ENCODE results near the gene EPHB3.

The EPHB3 gene

DNA sequence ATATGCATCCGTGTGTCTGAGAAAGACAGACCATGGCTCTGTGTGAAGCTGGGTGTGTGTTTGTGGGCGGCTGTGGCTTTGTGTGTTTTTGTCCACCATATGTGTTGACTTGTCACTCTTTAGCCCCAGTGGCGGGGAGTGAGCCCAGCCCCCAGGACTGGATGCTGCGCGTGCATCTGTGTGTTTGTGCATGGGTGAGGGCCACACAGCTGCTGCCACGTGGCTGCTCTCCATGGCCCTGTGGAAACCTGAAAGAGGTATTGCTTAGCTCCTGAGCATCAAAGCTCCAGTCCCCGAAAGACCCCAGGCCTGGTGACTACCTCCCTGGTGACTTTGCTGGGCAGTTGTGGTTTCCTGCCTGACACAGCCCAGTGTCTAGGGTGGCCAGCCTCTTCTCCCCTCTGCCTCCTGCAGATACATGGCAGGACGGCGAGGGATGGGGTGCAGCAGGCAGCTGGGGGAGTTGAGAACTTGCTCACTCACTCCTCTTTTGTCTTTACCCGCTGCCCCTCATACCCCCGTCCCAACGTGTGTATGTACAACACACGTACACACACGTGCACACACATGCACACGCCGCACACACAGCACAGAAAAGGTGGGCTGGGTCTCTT lies 6.5 kb downstream of the EPHB3 start:
- Histone ChIP-seq H4K8ac (ENCODE audit: low read length) (peak overlapping the region; percentile 86), H3K18ac (ENCODE audit: low read depth in 1 of 2, low read length in 2 of 2) (peak overlapping the region; percentile 81 to 97), H3K27me3 (ENCODE audit: control insufficient read depth in 1 of 2, insufficient read depth in 1 of 2, low read length in 2 of 2) (peaks cover 0 to 64% of the 10 kb centered on the region in 2 experiments), H2BK5ac (ENCODE audit: low read depth, low read length, poor library complexity, severe bottlenecking) (no peak overlapping the region), H2BK15ac (ENCODE audit: low read depth, poor library complexity, severe bottlenecking) (no peak overlapping the region), H3K9me3 (ENCODE audit: control insufficient read depth, low read length) (no peaks in the 10 kb centered on the region), H3K4ac (ENCODE audit: low read depth in 1 of 2, low read length in 2 of 2) (peak overlapping the region; percentile 88 to 96), H3K79me1 (replicated peaks; ENCODE audit: low read length, poor library complexity, severe bottlenecking) (no peaks in the 10 kb centered on the region), H3K14ac (ENCODE audit: low read length in 2 of 2) (peak overlapping the region in 1 of 2 experiments; percentile 97), H3K4me1 (ENCODE audit: control insufficient read depth, insufficient read depth, low read depth, low read length) (peaks cover 31% of the 10 kb centered on the region), H2BK120ac (ENCODE audit: low read depth, low read length) (peak overlapping the region; percentile 86), H3K9ac (ENCODE audit: low read length) (peak overlapping the region; percentile 81), H2AFZ (ENCODE audit: low read depth, low read length) (peak overlapping the region; percentile 51), H2AK5ac (ENCODE audit: low read length, severe bottlenecking) (no peak overlapping the region), H3K36me3 (ENCODE audit: control insufficient read depth in 1 of 2, insufficient read depth in 2 of 2, low read depth in 1 of 2, low read length in 2 of 2) (peaks cover 0 to 2% of the 10 kb centered on the region in 2 experiments), H3K23ac (ENCODE audit: low read length in 2 of 2) (peak overlapping the region in 1 of 2 experiments; percentile 46), H4K91ac (ENCODE audit: low read length) (peak overlapping the region; percentile 91), H3K4me3 (ENCODE audit: insufficient read depth in 1 of 2, low read depth in 1 of 2, low read length in 2 of 2) (peak overlapping the region in 1 of 2 experiments; percentile 73), H3K27ac (ENCODE audit: low read length, poor library complexity, severe bottlenecking) (no peak overlapping the region), H2BK12ac (ENCODE audit: low read length in 2 of 2) (peak overlapping the region; percentile 34 to 98), H3K4me2 (ENCODE audit: low read length, poor library complexity, severe bottlenecking) (no peak overlapping the region)
- 31% methylated on average over 15 of the region's 16 CpGs for WGBS
- peak; percentile 41 for DNase-seq

GRCh38 chr3:184568560-184568923 lies 7.0 kb downstream of the EPHB3 start:
- H2BK120ac ChIP-seq (ENCODE audit: low read depth, low read length): peak overlapping the region; percentile 86
- H3K23ac ChIP-seq (ENCODE audit: low read length in 2 of 2): no peak overlapping the region
- no peak overlapping the region for H2AK5ac ChIP-seq (ENCODE audit: low read length, severe bottlenecking)
- DNase-seq: no peak
- H3K9me3 ChIP-seq (ENCODE audit: control insufficient read depth, low read length): no peaks in the 10 kb centered on the region
- H2BK5ac ChIP-seq (ENCODE audit: low read depth, low read length, poor library complexity, severe bottlenecking): no peak overlapping the region
- peak overlapping the region; percentile 86 for H3K4me2 ChIP-seq (ENCODE audit: low read length, poor library complexity, severe bottlenecking)
- peak overlapping the region; percentile 88 to 96 for H3K4ac ChIP-seq (ENCODE audit: low read depth in 1 of 2, low read length in 2 of 2)
- H2BK12ac ChIP-seq (ENCODE audit: low read length in 2 of 2): peak overlapping the region; percentile 34 to 98
- peak overlapping the region; percentile 91 for H4K91ac ChIP-seq (ENCODE audit: low read length)
- H4K8ac ChIP-seq (ENCODE audit: low read length): peak overlapping the region; percentile 86
- H3K27me3 ChIP-seq (ENCODE audit: control insufficient read depth in 1 of 2, insufficient read depth in 1 of 2, low read length in 2 of 2): peaks cover 0 to 60% of the 10 kb centered on the region in 2 experiments
- peaks cover 31% of the 10 kb centered on the region for H3K4me1 ChIP-seq (ENCODE audit: control insufficient read depth, insufficient read depth, low read depth, low read length)
- H3K79me1 ChIP-seq (replicated peaks; ENCODE audit: low read length, poor library complexity, severe bottlenecking): no peaks in the 10 kb centered on the region
- peak overlapping the region in 1 of 2 experiments; percentile 97 for H3K14ac ChIP-seq (ENCODE audit: low read length in 2 of 2)
- H3K4me3 ChIP-seq (ENCODE audit: insufficient read depth in 1 of 2, low read depth in 1 of 2, low read length in 2 of 2): peak overlapping the region; percentile 54 to 73
- peak overlapping the region; percentile 100 for H2BK15ac ChIP-seq (ENCODE audit: low read depth, poor library complexity, severe bottlenecking)
- H3K36me3 ChIP-seq (ENCODE audit: control insufficient read depth in 1 of 2, insufficient read depth in 2 of 2, low read depth in 1 of 2, low read length in 2 of 2): peaks cover 0 to 2% of the 10 kb centered on the region in 2 experiments
- H3K18ac ChIP-seq (ENCODE audit: low read depth in 1 of 2, low read length in 2 of 2): peak overlapping the region; percentile 81 to 97
- H2AFZ ChIP-seq (ENCODE audit: low read depth, low read length): peak overlapping the region; percentile 51
- peak overlapping the region; percentile 81 for H3K9ac ChIP-seq (ENCODE audit: low read length)
- H3K27ac ChIP-seq (ENCODE audit: low read length, poor library complexity, severe bottlenecking): no peak overlapping the region
- 1% methylated on average over 9 of the region's 16 CpGs for WGBS

DNA sequence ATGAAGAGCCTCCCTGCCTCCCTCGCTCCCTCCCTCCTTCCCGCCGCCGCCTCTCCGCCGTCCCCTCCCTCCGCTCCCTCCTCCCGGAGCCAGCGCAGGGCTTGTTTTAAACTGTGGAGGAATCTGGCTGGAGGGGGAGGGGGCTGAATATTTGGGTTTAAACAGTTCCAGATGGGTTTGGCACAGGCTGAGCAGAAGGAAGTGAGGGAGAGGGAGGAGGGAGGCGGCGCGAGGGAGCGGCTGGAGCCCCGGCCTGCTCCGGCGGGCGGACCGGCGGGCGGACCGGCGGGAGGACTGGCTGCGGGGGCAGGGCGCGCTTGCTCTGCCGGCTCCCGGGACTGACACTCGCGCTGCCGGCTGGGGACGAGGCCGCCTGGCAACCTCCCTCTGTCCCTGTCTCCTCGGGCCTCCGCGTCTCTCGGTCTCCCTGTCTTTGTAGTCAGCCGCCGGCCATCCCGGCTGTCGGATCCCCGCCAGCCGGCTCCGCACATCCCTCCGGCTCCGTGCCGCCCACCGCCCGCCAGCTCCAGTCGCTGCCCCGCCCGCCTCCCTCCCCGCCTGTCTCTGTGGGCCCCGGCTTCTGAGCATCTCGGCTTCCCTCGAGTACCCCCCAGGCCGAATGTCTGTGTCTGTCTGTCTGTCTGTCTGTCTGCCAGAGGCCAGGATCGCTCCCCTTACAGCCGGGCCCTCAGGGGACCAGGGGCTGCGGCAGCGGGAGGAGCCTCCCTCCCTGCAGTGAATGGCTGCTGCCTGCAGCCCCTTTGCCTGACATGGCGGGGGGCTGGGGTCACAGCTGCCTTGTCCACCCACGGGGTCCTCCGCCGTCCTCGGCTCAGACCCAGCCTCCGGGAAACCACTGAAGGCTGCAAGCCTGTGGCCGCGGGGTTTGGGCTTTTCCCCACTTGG lies 7.6 kb downstream of the EPHB3 start:
- peak overlapping the region; percentile 86 for H3K4me2 ChIP-seq (ENCODE audit: low read length, poor library complexity, severe bottlenecking)
- H3K14ac ChIP-seq (ENCODE audit: low read length in 2 of 2): peak overlapping the region; percentile 21 to 93
- H3K79me1 ChIP-seq (replicated peaks; ENCODE audit: low read length, poor library complexity, severe bottlenecking): no peaks in the 10 kb centered on the region

GRCh38 chr3:184570035-184570434 lies 8.4 kb downstream of the EPHB3 start:
- no peak for DNase-seq
- H3K27me3 ChIP-seq (ENCODE audit: control insufficient read depth in 1 of 2, insufficient read depth in 1 of 2, low read length in 2 of 2): peaks cover 0 to 45% of the 10 kb centered on the region in 2 experiments
- H4K8ac ChIP-seq (ENCODE audit: low read length): peak overlapping the region; percentile 95
- peak overlapping the region; percentile 92 to 98 for H3K18ac ChIP-seq (ENCODE audit: low read depth in 1 of 2, low read length in 2 of 2)
- peak overlapping the region; percentile 96 for H4K91ac ChIP-seq (ENCODE audit: low read length)
- no peaks in the 10 kb centered on the region for H3K79me1 ChIP-seq (replicated peaks; ENCODE audit: low read length, poor library complexity, severe bottlenecking)
- H3K23ac ChIP-seq (ENCODE audit: low read length in 2 of 2): no peak overlapping the region
- H3K4me1 ChIP-seq (ENCODE audit: control insufficient read depth, insufficient read depth, low read depth, low read length): peaks cover 36% of the 10 kb centered on the region
- peak overlapping the region; percentile 82 for H3K9ac ChIP-seq (ENCODE audit: low read length)
- no peak overlapping the region for H3K14ac ChIP-seq (ENCODE audit: low read length in 2 of 2)
- peak overlapping the region; percentile 94 to 97 for H2BK12ac ChIP-seq (ENCODE audit: low read length in 2 of 2)
- no peak overlapping the region for H3K27ac ChIP-seq (ENCODE audit: low read length, poor library complexity, severe bottlenecking)
- no peak overlapping the region for H2AFZ ChIP-seq (ENCODE audit: low read depth, low read length)
- 71% methylated on average over 3 of the region's 3 CpGs for WGBS
- peak overlapping the region; percentile 98 for H2BK120ac ChIP-seq (ENCODE audit: low read depth, low read length)
- peak overlapping the region in 1 of 2 experiments; percentile 79 for H3K4me3 ChIP-seq (ENCODE audit: insufficient read depth in 1 of 2, low read depth in 1 of 2, low read length in 2 of 2)
- H3K4me2 ChIP-seq (ENCODE audit: low read length, poor library complexity, severe bottlenecking): no peak overlapping the region
- peaks cover 0 to 2% of the 10 kb centered on the region in 2 experiments for H3K36me3 ChIP-seq (ENCODE audit: control insufficient read depth in 1 of 2, insufficient read depth in 2 of 2, low read depth in 1 of 2, low read length in 2 of 2)
- peak overlapping the region; percentile 95 for H2BK15ac ChIP-seq (ENCODE audit: low read depth, poor library complexity, severe bottlenecking)
- no peak overlapping the region for H2BK5ac ChIP-seq (ENCODE audit: low read depth, low read length, poor library complexity, severe bottlenecking)
- H3K4ac ChIP-seq (ENCODE audit: low read depth in 1 of 2, low read length in 2 of 2): peak overlapping the region; percentile 92
- no peak overlapping the region for H2AK5ac ChIP-seq (ENCODE audit: low read length, severe bottlenecking)
- H3K9me3 ChIP-seq (ENCODE audit: control insufficient read depth, low read length): no peaks in the 10 kb centered on the region

More for the DNA sequence above, 7.6 kb downstream of the EPHB3 start:
- H2AFZ ChIP-seq (ENCODE audit: low read depth, low read length): peak overlapping the region; percentile 14
- H3K27me3 ChIP-seq (ENCODE audit: control insufficient read depth in 1 of 2, insufficient read depth in 1 of 2, low read length in 2 of 2): peaks cover 0 to 54% of the 10 kb centered on the region in 2 experiments
- peak overlapping the region; percentile 96 for H4K91ac ChIP-seq (ENCODE audit: low read length)
- WGBS: 4% methylated on average over 43 of the region's 68 CpGs
- H2AK5ac ChIP-seq (ENCODE audit: low read length, severe bottlenecking): no peak overlapping the region
- H3K36me3 ChIP-seq (ENCODE audit: control insufficient read depth in 1 of 2, insufficient read depth in 2 of 2, low read depth in 1 of 2, low read length in 2 of 2): peaks cover 0 to 2% of the 10 kb centered on the region in 2 experiments
- H3K27ac ChIP-seq (ENCODE audit: low read length, poor library complexity, severe bottlenecking): no peak overlapping the region
- peaks cover 31% of the 10 kb centered on the region for H3K4me1 ChIP-seq (ENCODE audit: control insufficient read depth, insufficient read depth, low read depth, low read length)
- no peaks in the 10 kb centered on the region for H3K9me3 ChIP-seq (ENCODE audit: control insufficient read depth, low read length)
- peak overlapping the region; percentile 54 to 79 for H3K4me3 ChIP-seq (ENCODE audit: insufficient read depth in 1 of 2, low read depth in 1 of 2, low read length in 2 of 2)
- peak overlapping the region; percentile 95 for H4K8ac ChIP-seq (ENCODE audit: low read length)
- no peak overlapping the region for H2BK5ac ChIP-seq (ENCODE audit: low read depth, low read length, poor library complexity, severe bottlenecking)
- peak overlapping the region; percentile 91 to 94 for H3K23ac ChIP-seq (ENCODE audit: low read length in 2 of 2)
- peak overlapping the region; percentile 82 for H3K9ac ChIP-seq (ENCODE audit: low read length)
- peak overlapping the region; percentile 94 to 97 for H2BK12ac ChIP-seq (ENCODE audit: low read length in 2 of 2)
- DNase-seq: peak; percentile 87
- peak overlapping the region; percentile 92 to 98 for H3K18ac ChIP-seq (ENCODE audit: low read depth in 1 of 2, low read length in 2 of 2)
- H2BK15ac ChIP-seq (ENCODE audit: low read depth, poor library complexity, severe bottlenecking): peak overlapping the region; percentile 95
- H2BK120ac ChIP-seq (ENCODE audit: low read depth, low read length): peak overlapping the region; percentile 98
- H3K4ac ChIP-seq (ENCODE audit: low read depth in 1 of 2, low read length in 2 of 2): peak overlapping the region; percentile 92
